Measurements from ENCODE around the gene RNASE11.
"Not testable (repeated sequence)": the region's sequence is repeated elsewhere in the genome, so short reads cannot be mapped to it uniquely, and the experiment has no call there.

The RNASE11 gene

GRCh38 chr14:20606190-20606901 lies 18.5 kb upstream of the RNASE11 start:
- Histone ChIP-seq H3K4me3 (ENCODE audit: low read depth, low read length) (no peak overlapping the region), H3K36me3 (replicated peaks) (no peaks in the 10 kb centered on the region), H3K27ac (no peak overlapping the region), H3K27me3 (replicated peaks) (no peaks in the 10 kb centered on the region)
- peak; percentile 53 for DNase-seq
- peak; percentile 86 for TF ChIP-seq CTCF (IDR thresholded peaks at IDR 0.05; ENCODE audit: low read depth, low read length, missing control alignments)
- in situ Hi-C loops (cut with HindIII; ENCODE audit: low pct_ligation_motif_present, low sequenced_read_pairs), result no loop called here

GRCh38 chr14:20603813-20604690 lies 16.3 kb upstream of the RNASE11 start:
- no peak overlapping the region for H3K27ac ChIP-seq
- no peak for TF ChIP-seq CTCF (IDR thresholded peaks at IDR 0.05; ENCODE audit: low read depth, low read length, missing control alignments)
- DNase-seq, result no peak
- H3K36me3 ChIP-seq (replicated peaks), result no peaks in the 10 kb centered on the region
- H3K4me3 ChIP-seq (ENCODE audit: low read depth, low read length), result no peak overlapping the region
- in situ Hi-C loops (cut with HindIII; ENCODE audit: low pct_ligation_motif_present, low sequenced_read_pairs), result no loop called here
- H3K27me3 ChIP-seq (replicated peaks), result no peaks in the 10 kb centered on the region

GRCh38 chr14:20602583-20602982 lies 14.8 kb upstream of the RNASE11 start:
- no peaks in the 10 kb centered on the region for H3K36me3 ChIP-seq (replicated peaks)
- H3K27ac ChIP-seq, result no peak overlapping the region
- no peak overlapping the region for H3K4me3 ChIP-seq (ENCODE audit: low read depth, low read length)
- in situ Hi-C loops (cut with HindIII; ENCODE audit: low pct_ligation_motif_present, low sequenced_read_pairs), result no loop called here
- no peak for TF ChIP-seq CTCF (IDR thresholded peaks at IDR 0.05; ENCODE audit: low read depth, low read length, missing control alignments)
- no peaks in the 10 kb centered on the region for H3K27me3 ChIP-seq (replicated peaks)
- no peak for DNase-seq

GRCh38 chr14:20601522-20601921 lies 13.7 kb upstream of the RNASE11 start:
- Histone ChIP-seq H3K27me3 (replicated peaks) (no peaks in the 10 kb centered on the region), H3K36me3 (replicated peaks) (no peaks in the 10 kb centered on the region), H3K4me3 (ENCODE audit: low read depth, low read length) (no peak overlapping the region), H3K27ac (no peak overlapping the region)
- in situ Hi-C loops (cut with HindIII; ENCODE audit: low pct_ligation_motif_present, low sequenced_read_pairs), result no loop called here
- no peak for DNase-seq
- no peak for TF ChIP-seq CTCF (IDR thresholded peaks at IDR 0.05; ENCODE audit: low read depth, low read length, missing control alignments)

GRCh38 chr14:20597108-20597507 lies 9.3 kb upstream of the RNASE11 start:
- TF ChIP-seq CTCF (IDR thresholded peaks at IDR 0.05; ENCODE audit: low read depth, low read length, missing control alignments), result no peak
- no peak overlapping the region for H3K4me3 ChIP-seq (ENCODE audit: low read depth, low read length)
- no peaks in the 10 kb centered on the region for H3K36me3 ChIP-seq (replicated peaks)
- H3K27ac ChIP-seq, result no peak overlapping the region
- in situ Hi-C loops (cut with HindIII; ENCODE audit: low pct_ligation_motif_present, low sequenced_read_pairs), result no loop called here
- H3K27me3 ChIP-seq (replicated peaks), result no peaks in the 10 kb centered on the region
- no peak for DNase-seq

GRCh38 chr14:20595726-20596125 lies 7.9 kb upstream of the RNASE11 start:
- DNase-seq; H3K4me3 ChIP-seq (ENCODE audit: low read depth, low read length); in situ Hi-C loops (cut with HindIII; ENCODE audit: low pct_ligation_motif_present, low sequenced_read_pairs); H3K27me3 ChIP-seq (replicated peaks); H3K36me3 ChIP-seq (replicated peaks); H3K27ac ChIP-seq: not testable (repeated sequence)

Data from brain microvascular endothelial cell (primary cell).